Uterus (tissue), 2 donors: ENCODE results near the gene SH3PXD2A.

Experiments used
- CTCF ChIP-seq, 4 experiments: fragments of 200-600 bp in 2 of 4; fragments of 450-650 bp in 2 of 4; sonication (generic) in 2 of 4; IDR thresholded peaks; one replicate each; pipeline ENCODE4 v1.5.1; 2016 to 2019; ENCODE audit warnings: antibody characterized with exemption in 4 of 4, mild to moderate bottlenecking in 2 of 4, moderate library complexity in 1 of 4
- POLR2A ChIP-seq, 2 donors: fragments of 450-650 bp; IDR thresholded peaks; one replicate each; pipeline ENCODE4 v1.6.1; 2016; ENCODE audit warnings: antibody characterized with exemption in 2 of 2, mild to moderate bottlenecking in 1 of 2, moderate library complexity in 1 of 2

- peak; percentile 75 to 94 (median 90) for TF ChIP-seq CTCF (IDR thresholded peaks at IDR 0.05)
- TF ChIP-seq POLR2A (IDR thresholded peaks at IDR 0.05): no peak
These were observed 32.9 kb upstream of the SH3PXD2A start for GRCh38 chr10:103888113-103888841.
